Measurements from ENCODE around the gene NRG3.

Gene NRG3

GRCh38 chr10:82536668-82537067 is 661.7 kb downstream of the NRG3 start:
- no peaks in the 10 kb centered on the region for H3K9me3 ChIP-seq (ENCODE audit: control insufficient read depth, low read length)
- H3K27ac ChIP-seq (ENCODE audit: insufficient read depth, low read length, poor library complexity, severe bottlenecking) = no peak overlapping the region
- no peak overlapping the region for H3K4me3 ChIP-seq (ENCODE audit: insufficient read depth, low read depth, low read length, poor library complexity, severe bottlenecking)
- no peaks in the 10 kb centered on the region for H3K27me3 ChIP-seq (replicated peaks; ENCODE audit: control insufficient read depth, insufficient read depth, low read length, poor library complexity, severe bottlenecking)
- DNase-seq = no peak
- H3K4me1 ChIP-seq (ENCODE audit: control insufficient read depth, insufficient read depth, low read length, poor library complexity, severe bottlenecking) = no peaks in the 10 kb centered on the region
- no peaks in the 10 kb centered on the region for H3K36me3 ChIP-seq (ENCODE audit: control insufficient read depth, insufficient read depth, low read length)

DNA sequence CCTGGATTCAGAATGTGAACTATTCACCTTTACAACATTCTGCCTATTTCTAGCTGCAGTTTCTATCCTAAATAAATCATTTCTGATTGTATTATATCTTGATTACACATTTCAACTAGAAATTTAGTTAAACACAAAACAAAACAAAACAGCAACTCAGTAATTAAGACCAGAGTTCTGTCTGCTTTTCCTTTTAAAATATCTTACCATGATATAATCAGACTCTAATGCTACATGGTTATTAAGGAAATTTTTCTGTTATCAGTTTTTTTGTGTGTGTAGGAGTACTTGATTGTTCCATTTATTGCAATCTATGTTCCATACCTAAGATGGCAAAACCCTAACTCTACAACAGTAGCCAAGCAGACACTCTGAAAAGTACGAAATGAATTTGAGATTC is 663.3 kb downstream of the NRG3 start:
- no peaks in the 10 kb centered on the region for H3K27me3 ChIP-seq (replicated peaks; ENCODE audit: control insufficient read depth, insufficient read depth, low read length, poor library complexity, severe bottlenecking)

DNA sequence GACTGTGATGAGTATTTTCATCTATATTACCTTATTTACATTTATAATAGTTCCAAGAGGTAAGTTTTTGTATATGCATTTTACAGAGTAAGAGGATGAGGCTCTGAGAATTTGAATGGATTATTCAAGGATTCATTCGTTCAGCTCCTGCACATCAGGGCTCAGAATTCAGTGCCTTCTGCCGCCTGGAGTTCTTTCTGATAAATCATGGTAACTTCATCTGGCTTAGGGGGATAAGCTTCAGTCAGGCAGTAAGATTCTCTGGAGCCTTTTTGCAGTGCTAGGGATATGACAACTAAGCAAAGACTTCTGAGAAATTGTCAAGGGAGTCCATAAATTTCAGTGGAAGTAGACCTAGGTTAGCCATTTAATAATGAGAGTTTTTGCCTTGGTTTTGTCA is 668.6 kb downstream of the NRG3 start:
- no peak for DNase-seq
- no peaks in the 10 kb centered on the region for H3K36me3 ChIP-seq (ENCODE audit: control insufficient read depth, insufficient read depth, low read length)
- H3K4me3 ChIP-seq (ENCODE audit: insufficient read depth, low read depth, low read length, poor library complexity, severe bottlenecking) = no peak overlapping the region
- H3K27ac ChIP-seq (ENCODE audit: insufficient read depth, low read length, poor library complexity, severe bottlenecking) = no peak overlapping the region
- H3K9me3 ChIP-seq (ENCODE audit: control insufficient read depth, low read length) = no peaks in the 10 kb centered on the region
- no peaks in the 10 kb centered on the region for H3K27me3 ChIP-seq (replicated peaks; ENCODE audit: control insufficient read depth, insufficient read depth, low read length, poor library complexity, severe bottlenecking)
- H3K4me1 ChIP-seq (ENCODE audit: control insufficient read depth, insufficient read depth, low read length, poor library complexity, severe bottlenecking) = no peaks in the 10 kb centered on the region

More for the DNA sequence above, 663.3 kb downstream of the NRG3 start:
- DNase-seq = no peak
- Histone ChIP-seq H3K36me3 (ENCODE audit: control insufficient read depth, insufficient read depth, low read length) (no peaks in the 10 kb centered on the region), H3K27ac (ENCODE audit: insufficient read depth, low read length, poor library complexity, severe bottlenecking) (no peak overlapping the region), H3K9me3 (ENCODE audit: control insufficient read depth, low read length) (no peaks in the 10 kb centered on the region), H3K4me3 (ENCODE audit: insufficient read depth, low read depth, low read length, poor library complexity, severe bottlenecking) (no peak overlapping the region), H3K4me1 (ENCODE audit: control insufficient read depth, insufficient read depth, low read length, poor library complexity, severe bottlenecking) (no peaks in the 10 kb centered on the region)

DNA sequence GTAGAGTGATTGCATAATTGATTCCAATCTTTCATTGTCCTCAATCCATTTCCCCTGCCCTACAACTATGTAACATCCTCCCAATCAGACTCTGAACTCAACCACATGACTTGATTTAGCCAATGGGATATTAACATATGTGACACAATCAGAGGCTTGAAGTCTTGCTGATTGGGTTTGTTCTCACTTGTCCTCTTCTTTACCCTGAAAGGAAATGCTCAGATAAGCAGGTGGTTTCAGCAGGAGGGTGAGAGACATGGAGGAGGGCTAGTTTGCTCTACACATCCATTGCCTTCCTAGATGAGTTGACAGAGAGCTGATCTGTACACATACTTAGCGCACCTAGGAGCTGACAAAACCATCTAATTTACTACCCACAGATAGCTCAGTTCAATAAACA is 669.4 kb downstream of the NRG3 start:
- DNase-seq = no peak
- Histone ChIP-seq H3K4me1 (ENCODE audit: control insufficient read depth, insufficient read depth, low read length, poor library complexity, severe bottlenecking) (no peaks in the 10 kb centered on the region), H3K27me3 (replicated peaks; ENCODE audit: control insufficient read depth, insufficient read depth, low read length, poor library complexity, severe bottlenecking) (no peaks in the 10 kb centered on the region), H3K27ac (ENCODE audit: insufficient read depth, low read length, poor library complexity, severe bottlenecking) (no peak overlapping the region), H3K36me3 (ENCODE audit: control insufficient read depth, insufficient read depth, low read length) (no peaks in the 10 kb centered on the region), H3K9me3 (ENCODE audit: control insufficient read depth, low read length) (no peaks in the 10 kb centered on the region), H3K4me3 (ENCODE audit: insufficient read depth, low read depth, low read length, poor library complexity, severe bottlenecking) (no peak overlapping the region)

- H3K27me3 ChIP-seq (replicated peaks; ENCODE audit: control insufficient read depth, insufficient read depth, low read length, poor library complexity, severe bottlenecking) = no peaks in the 10 kb centered on the region
- no peak for DNase-seq
Measured at GRCh38 chr10:82551506-82551905, 676.5 kb downstream of the NRG3 start.

GRCh38 chr10:82552267-82552666 is 677.3 kb downstream of the NRG3 start:
- Histone ChIP-seq H3K9me3 (ENCODE audit: control insufficient read depth, low read length) (no peaks in the 10 kb centered on the region), H3K27ac (ENCODE audit: insufficient read depth, low read length, poor library complexity, severe bottlenecking) (no peak overlapping the region), H3K36me3 (ENCODE audit: control insufficient read depth, insufficient read depth, low read length) (no peaks in the 10 kb centered on the region), H3K4me1 (ENCODE audit: control insufficient read depth, insufficient read depth, low read length, poor library complexity, severe bottlenecking) (no peaks in the 10 kb centered on the region), H3K27me3 (replicated peaks; ENCODE audit: control insufficient read depth, insufficient read depth, low read length, poor library complexity, severe bottlenecking) (no peaks in the 10 kb centered on the region), H3K4me3 (ENCODE audit: insufficient read depth, low read depth, low read length, poor library complexity, severe bottlenecking) (no peak overlapping the region)
- no peak for DNase-seq

More at GRCh38 chr10:82551506-82551905, 676.5 kb downstream of the NRG3 start:
- Histone ChIP-seq H3K27ac (ENCODE audit: insufficient read depth, low read length, poor library complexity, severe bottlenecking) (no peak overlapping the region), H3K4me1 (ENCODE audit: control insufficient read depth, insufficient read depth, low read length, poor library complexity, severe bottlenecking) (no peaks in the 10 kb centered on the region), H3K9me3 (ENCODE audit: control insufficient read depth, low read length) (no peaks in the 10 kb centered on the region), H3K36me3 (ENCODE audit: control insufficient read depth, insufficient read depth, low read length) (no peaks in the 10 kb centered on the region), H3K4me3 (ENCODE audit: insufficient read depth, low read depth, low read length, poor library complexity, severe bottlenecking) (no peak overlapping the region)

- H3K4me1 ChIP-seq (ENCODE audit: control insufficient read depth, insufficient read depth, low read length, poor library complexity, severe bottlenecking) = no peaks in the 10 kb centered on the region
- H3K27ac ChIP-seq (ENCODE audit: insufficient read depth, low read length, poor library complexity, severe bottlenecking) = no peak overlapping the region
- H3K27me3 ChIP-seq (replicated peaks; ENCODE audit: control insufficient read depth, insufficient read depth, low read length, poor library complexity, severe bottlenecking) = no peaks in the 10 kb centered on the region
- DNase-seq = no peak
- no peak overlapping the region for H3K4me3 ChIP-seq (ENCODE audit: insufficient read depth, low read depth, low read length, poor library complexity, severe bottlenecking)
- H3K9me3 ChIP-seq (ENCODE audit: control insufficient read depth, low read length) = no peaks in the 10 kb centered on the region
- H3K36me3 ChIP-seq (ENCODE audit: control insufficient read depth, insufficient read depth, low read length) = no peaks in the 10 kb centered on the region
Measured at GRCh38 chr10:82554381-82554780, 679.4 kb downstream of the NRG3 start.

DNA sequence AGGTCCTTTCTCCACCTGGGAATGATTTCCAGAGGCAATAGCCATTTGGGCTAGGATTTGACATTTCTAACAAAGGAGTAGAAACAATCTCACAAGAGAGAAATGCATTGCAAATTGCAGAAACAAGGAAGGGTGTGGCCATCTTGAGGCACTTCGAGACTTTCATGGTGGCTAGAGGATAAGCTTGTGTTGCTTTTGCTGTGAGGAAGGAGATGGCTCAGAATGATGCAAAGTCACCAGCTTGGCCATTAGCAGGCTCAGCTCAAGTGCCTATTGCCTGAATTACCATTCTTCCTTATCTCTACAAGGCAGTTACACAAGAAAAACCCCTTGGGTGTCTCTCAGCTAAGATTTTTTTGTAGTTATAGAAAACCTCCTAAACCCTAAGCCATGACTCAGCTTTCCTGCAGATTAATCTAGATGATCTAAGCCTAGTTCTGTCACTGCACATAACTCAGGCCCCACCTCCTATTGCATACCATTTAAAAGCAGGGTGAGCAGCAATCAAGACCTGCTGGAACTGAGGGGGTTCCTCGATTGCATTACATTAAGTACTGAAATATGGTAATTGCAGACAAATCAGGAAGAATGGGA is 683.1 kb downstream of the NRG3 start:
- H3K9me3 ChIP-seq (ENCODE audit: control insufficient read depth, low read length) = no peaks in the 10 kb centered on the region
- no peak overlapping the region for H3K4me3 ChIP-seq (ENCODE audit: insufficient read depth, low read depth, low read length, poor library complexity, severe bottlenecking)
- no peaks in the 10 kb centered on the region for H3K4me1 ChIP-seq (ENCODE audit: control insufficient read depth, insufficient read depth, low read length, poor library complexity, severe bottlenecking)
- no peak overlapping the region for H3K27ac ChIP-seq (ENCODE audit: insufficient read depth, low read length, poor library complexity, severe bottlenecking)
- H3K27me3 ChIP-seq (replicated peaks; ENCODE audit: control insufficient read depth, insufficient read depth, low read length, poor library complexity, severe bottlenecking) = no peaks in the 10 kb centered on the region
- H3K36me3 ChIP-seq (ENCODE audit: control insufficient read depth, insufficient read depth, low read length) = no peaks in the 10 kb centered on the region
- no peak for DNase-seq

DNA sequence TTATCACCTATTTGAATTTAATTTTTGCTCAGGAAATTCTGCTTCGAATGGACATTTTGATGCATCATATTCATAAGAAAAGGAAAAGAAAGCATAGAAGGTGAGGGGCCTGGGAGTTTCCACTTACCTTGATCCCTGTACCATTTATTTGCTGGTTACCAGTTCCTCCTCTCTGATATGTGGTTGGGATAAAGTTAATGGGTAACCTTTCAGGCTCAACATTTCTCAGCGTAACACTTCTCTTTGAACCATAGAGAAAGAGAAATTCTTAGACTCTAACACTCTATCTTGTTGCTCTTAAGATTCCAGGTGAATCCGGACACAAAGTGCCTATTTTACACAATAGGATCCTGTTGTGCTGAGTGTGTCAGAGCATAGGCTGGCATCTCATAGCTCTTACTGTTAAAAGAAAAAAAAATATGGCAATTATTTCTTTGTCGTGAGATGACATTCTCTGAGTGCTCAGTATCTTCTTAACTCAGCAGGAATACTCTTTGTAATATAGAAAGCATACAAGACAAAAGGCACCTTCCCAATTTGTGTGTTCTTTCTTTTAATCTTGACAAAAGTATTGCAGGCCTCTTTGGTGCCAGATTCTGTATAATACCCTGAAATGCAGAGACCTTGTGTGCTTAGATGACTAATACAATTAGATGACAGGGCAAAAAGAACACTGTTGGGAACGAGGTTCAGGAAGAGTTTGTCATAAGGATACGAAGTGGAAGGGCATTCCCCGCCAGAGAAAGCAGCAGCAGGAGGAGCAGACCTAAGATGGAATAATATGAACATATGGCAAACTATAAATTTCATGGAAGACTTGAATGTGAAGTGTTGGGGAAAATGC is 689.6 kb downstream of the NRG3 start:
- Histone ChIP-seq H3K4me1 (ENCODE audit: control insufficient read depth, insufficient read depth, low read length, poor library complexity, severe bottlenecking) (no peaks in the 10 kb centered on the region), H3K27me3 (replicated peaks; ENCODE audit: control insufficient read depth, insufficient read depth, low read length, poor library complexity, severe bottlenecking) (no peaks in the 10 kb centered on the region), H3K36me3 (ENCODE audit: control insufficient read depth, insufficient read depth, low read length) (no peaks in the 10 kb centered on the region), H3K27ac (ENCODE audit: insufficient read depth, low read length, poor library complexity, severe bottlenecking) (no peak overlapping the region), H3K4me3 (ENCODE audit: insufficient read depth, low read depth, low read length, poor library complexity, severe bottlenecking) (no peak overlapping the region), H3K9me3 (ENCODE audit: control insufficient read depth, low read length) (no peaks in the 10 kb centered on the region)
- DNase-seq = no peak

- DNase-seq = no peak
- no peaks in the 10 kb centered on the region for H3K9me3 ChIP-seq (ENCODE audit: control insufficient read depth, low read length)
- H3K4me3 ChIP-seq (ENCODE audit: insufficient read depth, low read depth, low read length, poor library complexity, severe bottlenecking) = no peak overlapping the region
- H3K36me3 ChIP-seq (ENCODE audit: control insufficient read depth, insufficient read depth, low read length) = no peaks in the 10 kb centered on the region
- H3K4me1 ChIP-seq (ENCODE audit: control insufficient read depth, insufficient read depth, low read length, poor library complexity, severe bottlenecking) = no peaks in the 10 kb centered on the region
- no peak overlapping the region for H3K27ac ChIP-seq (ENCODE audit: insufficient read depth, low read length, poor library complexity, severe bottlenecking)
- no peaks in the 10 kb centered on the region for H3K27me3 ChIP-seq (replicated peaks; ENCODE audit: control insufficient read depth, insufficient read depth, low read length, poor library complexity, severe bottlenecking)
Measured at GRCh38 chr10:82565197-82565575, 690.2 kb downstream of the NRG3 start.
